GM04504 (cell line): ENCODE measurements around the gene MUC6.

Source experiments
- DNase-seq: peaks from one replicate; pipeline ENCODE4 v3.0.0-alpha.2; 2012; ENCODE audit warnings: low read depth

Gene MUC6

GRCh38 chr11:1009371-1009770 is 27.1 kb downstream of the MUC6 start:
- no peak for DNase-seq

- no peak for DNase-seq
These were observed 27.7 kb downstream of the MUC6 start for GRCh38 chr11:1008803-1009145.

DNA sequence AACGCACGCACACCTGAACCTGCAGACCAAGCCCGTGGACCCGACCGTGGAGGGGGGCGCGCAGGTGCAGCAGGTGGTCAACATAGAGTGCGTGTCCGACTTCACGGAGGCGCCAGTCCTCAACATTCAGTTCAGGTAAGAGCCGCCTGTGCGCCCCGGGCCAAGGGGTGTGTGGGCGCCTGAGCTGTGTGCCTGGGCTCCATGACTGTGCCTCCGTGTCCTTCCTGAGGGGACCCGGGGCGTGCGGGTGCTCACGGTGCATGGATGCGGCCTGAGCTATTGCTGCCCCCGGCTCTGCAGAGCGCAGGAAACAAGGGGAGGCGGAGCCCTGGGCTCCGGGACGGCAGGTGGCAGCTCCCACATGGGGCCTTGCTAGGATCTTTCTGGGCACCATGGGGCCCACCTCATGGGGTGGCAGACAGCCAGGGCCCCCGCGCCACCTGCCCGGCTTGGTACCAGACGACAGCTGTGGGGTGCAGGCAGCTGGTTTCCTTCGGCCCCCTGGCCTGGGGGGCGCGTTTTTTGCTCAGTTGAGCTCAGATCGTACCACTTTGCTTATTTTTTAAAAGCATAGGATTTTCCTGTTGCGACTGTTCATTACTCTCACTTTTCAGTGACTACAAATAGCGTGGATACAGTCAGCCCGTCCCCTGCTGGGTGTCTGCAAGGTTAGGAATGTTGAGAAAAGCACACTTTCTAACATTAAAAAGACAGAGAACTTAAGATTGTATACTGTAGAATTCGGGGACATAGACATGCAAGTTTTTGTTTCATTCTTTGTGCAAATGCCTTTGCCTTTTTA is 28.3 kb downstream of the MUC6 start:
- no peak for DNase-seq

DNA sequence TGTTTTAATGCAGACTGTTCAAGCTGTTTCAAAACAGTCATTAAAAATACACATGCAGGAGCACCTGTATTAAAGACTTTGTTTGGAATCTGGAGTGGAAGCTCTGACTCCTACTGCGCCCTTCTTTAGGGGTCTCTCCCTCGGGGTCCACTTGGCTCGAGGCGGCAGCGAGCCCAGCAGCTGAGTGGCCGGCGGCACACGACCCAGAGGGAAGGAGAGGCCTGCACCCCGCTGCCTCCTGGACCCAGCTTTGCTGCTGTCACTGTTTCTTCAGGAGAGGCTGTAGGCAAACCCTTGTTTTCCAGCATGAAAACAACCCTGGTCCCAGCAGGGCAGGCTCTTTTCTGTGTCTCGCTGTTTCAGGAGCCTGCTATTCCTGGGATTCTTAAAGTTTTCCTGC is 29.2 kb downstream of the MUC6 start:
- no peak for DNase-seq

GRCh38 chr11:1006762-1007161 is 29.8 kb downstream of the MUC6 start:
- no peak for DNase-seq

GRCh38 chr11:1005928-1006327 is 30.6 kb downstream of the MUC6 start:
- DNase-seq = no peak

GRCh38 chr11:1003159-1003558 is 33.4 kb downstream of the MUC6 start:
- no peak for DNase-seq

GRCh38 chr11:1002406-1002984 is 34.0 kb downstream of the MUC6 start:
- DNase-seq = no peak

DNA sequence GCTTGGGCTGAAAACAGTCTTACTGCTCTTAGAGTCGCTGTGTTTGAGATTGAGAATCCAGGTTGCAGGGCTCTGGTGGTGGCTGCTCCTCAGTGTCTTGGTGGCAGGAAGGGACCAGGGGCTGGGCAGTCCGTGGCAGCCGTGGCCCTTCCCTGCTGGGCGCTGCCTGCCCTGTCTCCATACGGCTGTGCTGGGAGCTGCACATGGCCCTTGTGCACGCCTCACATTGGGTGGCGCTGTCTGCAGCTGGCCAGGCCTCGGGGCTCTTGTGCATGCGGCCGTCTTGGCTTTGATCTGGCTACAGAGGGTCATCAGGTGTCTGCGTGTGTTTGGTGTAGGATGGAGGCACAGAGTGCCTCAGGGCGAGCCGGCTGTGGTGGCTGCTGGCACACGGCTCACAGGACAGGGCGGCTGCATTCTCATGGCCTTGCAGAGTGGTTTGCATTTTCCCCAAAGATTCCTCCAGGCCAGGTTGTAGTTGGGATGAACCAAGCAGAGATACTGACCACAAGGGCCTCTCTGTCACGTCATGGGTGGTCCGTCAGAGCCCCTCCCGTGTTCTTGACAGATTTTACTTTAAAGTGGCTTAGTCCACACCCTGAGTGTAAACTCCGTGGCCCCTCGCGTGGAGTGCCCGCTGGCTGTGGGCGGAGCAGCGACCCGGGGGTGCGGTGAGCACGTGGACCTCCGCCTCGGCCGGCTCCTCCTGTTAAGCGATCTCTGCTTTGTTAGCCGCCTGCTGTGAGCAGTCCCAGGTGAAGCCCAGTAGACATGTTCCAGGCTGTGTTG is 34.7 kb downstream of the MUC6 start:
- DNase-seq = no peak

DNA sequence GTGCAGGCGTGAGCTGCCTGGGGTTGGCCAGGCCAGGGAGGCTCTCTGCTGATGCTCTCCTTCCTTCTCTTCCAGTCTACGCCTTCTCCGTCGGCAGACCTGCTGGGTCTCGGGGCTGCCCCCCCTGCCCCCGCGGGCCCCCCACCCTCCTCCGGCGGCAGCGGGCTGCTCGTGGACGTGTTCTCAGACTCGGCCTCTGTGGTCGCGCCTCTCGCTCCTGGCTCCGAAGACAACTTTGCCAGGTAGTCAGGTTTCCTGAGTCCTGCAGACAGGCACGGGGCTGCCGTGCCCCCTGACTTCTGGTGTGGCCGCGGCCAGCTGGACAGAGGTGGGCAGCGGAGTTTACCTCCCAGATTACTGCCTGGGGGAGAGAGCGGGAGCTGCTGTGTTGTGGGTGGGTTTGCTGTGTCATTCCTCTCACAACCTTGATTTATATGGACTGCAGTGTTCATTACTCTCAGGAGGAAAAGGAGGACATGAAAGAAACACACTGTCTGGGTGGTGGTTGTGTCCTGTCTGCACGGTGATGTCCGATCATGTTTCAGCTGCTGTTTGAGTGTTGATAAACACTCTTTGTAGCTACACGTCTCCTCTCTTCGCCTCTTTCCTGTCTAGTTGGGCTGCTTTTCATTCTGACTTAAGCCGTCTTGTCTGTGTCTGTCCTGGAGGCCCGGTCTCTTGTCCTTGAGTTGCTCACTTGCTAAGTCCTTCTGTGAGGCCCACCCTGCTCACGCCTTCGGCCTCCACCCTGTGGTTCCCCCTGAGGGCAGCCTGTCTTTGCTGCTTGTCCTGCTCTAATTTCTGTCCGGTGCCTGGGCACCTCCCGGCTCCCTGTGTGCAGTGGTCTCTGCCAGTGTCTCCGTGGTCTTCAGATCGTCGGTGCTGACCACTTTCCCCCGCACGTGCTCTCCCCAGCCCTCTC is 35.9 kb downstream of the MUC6 start:
- no peak for DNase-seq

GRCh38 chr11:999009-999408 is 37.5 kb downstream of the MUC6 start:
- no peak for DNase-seq

DNA sequence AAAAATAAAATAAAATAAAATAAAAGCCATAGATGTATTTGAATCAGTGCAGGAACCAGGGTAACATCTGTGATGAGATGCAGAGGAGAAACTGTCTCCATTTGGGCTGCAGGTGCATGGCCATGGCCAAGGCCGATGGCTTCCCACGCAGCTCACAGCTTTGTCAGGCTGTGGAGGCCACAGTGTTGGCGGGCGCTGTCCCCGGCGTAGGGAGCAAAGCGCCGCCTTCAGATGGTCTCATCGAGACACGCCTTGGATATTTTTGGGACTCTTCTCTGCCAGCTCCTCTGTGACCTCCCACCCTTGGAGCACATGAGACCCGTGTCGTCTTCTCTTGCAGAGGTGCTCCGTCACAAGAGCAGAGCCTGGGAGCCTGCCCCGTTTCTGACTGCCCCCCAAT is 38.6 kb downstream of the MUC6 start:
- DNase-seq = no peak

- no peak for DNase-seq
These were observed 39.8 kb downstream of the MUC6 start for GRCh38 chr11:996681-997080.

- DNase-seq = no peak
These were observed 40.6 kb downstream of the MUC6 start for GRCh38 chr11:995752-996420.

GRCh38 chr11:995044-995751 is 41.3 kb downstream of the MUC6 start:
- DNase-seq = no peak

- DNase-seq = no peak
These were observed 42.8 kb downstream of the MUC6 start for GRCh38 chr11:993632-994167.

GRCh38 chr11:992577-992976 is 43.9 kb downstream of the MUC6 start:
- no peak for DNase-seq

DNA sequence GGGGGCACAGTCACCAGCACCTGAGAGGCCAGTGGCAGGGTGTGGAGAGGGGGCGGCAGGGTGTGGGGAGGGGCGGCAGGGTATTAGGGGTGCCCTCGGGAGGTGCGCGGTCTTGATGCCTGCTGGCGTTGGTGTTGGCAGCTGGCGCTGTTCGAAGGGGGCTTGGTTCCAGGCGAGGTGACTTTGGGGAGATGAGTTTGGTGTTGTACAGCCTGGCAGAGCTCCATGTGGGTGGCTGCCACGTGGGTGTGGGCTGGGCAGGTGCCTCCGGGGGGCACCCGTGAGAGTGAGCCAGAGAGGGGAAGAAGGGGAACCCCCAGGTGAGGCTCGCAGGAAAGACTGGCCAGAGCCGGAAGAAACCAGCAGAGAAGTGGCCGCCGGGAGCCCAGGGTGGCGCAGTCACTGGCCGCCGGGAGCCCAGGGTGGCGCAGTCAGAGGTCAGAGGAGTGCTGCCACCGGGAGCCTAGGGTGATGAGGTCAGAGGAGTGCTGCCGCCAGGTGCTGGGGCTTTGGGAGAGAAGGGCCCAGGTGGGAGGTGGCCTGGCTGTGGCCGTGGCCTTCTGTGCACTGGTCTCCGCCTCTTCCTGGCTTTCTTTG is 44.7 kb downstream of the MUC6 start:
- no peak for DNase-seq

GRCh38 chr11:991034-991433 is 45.5 kb downstream of the MUC6 start:
- no peak for DNase-seq

GRCh38 chr11:990101-990500 is 46.4 kb downstream of the MUC6 start:
- DNase-seq = no peak
